OCI-LY1 (cell line): Measurements from ENCODE around the gene FARS2.

Experiments
- CTCF ChIP-seq: fragments of 200-600 bp; sonication (generic), shearing (Covaris generic); IDR thresholded peaks from 2 replicates; pipeline ENCODE4 v1.5.1; 2017; ENCODE audit warnings: mild to moderate bottlenecking, antibody characterized with exemption, low read length, moderate library complexity, mixed read lengths
- EZH2 ChIP-seq: fragments of 200-600 bp; sonication (generic), shearing (Covaris generic); IDR thresholded peaks from 2 replicates; pipeline ENCODE4 v1.8.0; 2017; ENCODE audit warnings: borderline replicate concordance, mixed run types, mild to moderate bottlenecking, antibody characterized with exemption, low read length, moderate library complexity, mixed read lengths

GRCh38 chr6:5469101-5469846 is 208.0 kb downstream of the FARS2 start:
- TF ChIP-seq EZH2 (no peak), CTCF (no peak)
